NCI-H526 (cell line): ENCODE results near the gene HLA-DPB1.

Source experiments
- DNase-seq, 2 experiments: peaks; one replicate each; lab custom pipeline; 2025; lab: John Stamatoyannopoulos, UW

The HLA-DPB1 gene

GRCh38 chr6:33103776-33104175 lies 28.0 kb downstream of the HLA-DPB1 start:
- DNase-seq = no peak

GRCh38 chr6:33104887-33105286 lies 29.1 kb downstream of the HLA-DPB1 start:
- no peak for DNase-seq

GRCh38 chr6:33105386-33105785 lies 29.6 kb downstream of the HLA-DPB1 start:
- DNase-seq = no peak

- DNase-seq = no peak
These were observed 30.4 kb downstream of the HLA-DPB1 start for GRCh38 chr6:33105916-33106871.

GRCh38 chr6:33107641-33108040 lies 31.9 kb downstream of the HLA-DPB1 start:
- DNase-seq = no peak

GRCh38 chr6:33108307-33108706 lies 32.5 kb downstream of the HLA-DPB1 start:
- no peak for DNase-seq

- peak; percentile 63 to 73 for DNase-seq
These were observed 36.4 kb downstream of the HLA-DPB1 start for GRCh38 chr6:33112148-33112547.

GRCh38 chr6:33113755-33114154 lies 38.0 kb downstream of the HLA-DPB1 start:
- no peak for DNase-seq

- no peak for DNase-seq
These were observed 38.6 kb downstream of the HLA-DPB1 start for GRCh38 chr6:33114406-33114805.

- peak; percentile 58 to 73 for DNase-seq
These were observed 40.6 kb downstream of the HLA-DPB1 start for GRCh38 chr6:33116417-33116816.

- DNase-seq = peak; percentile 91 to 94
These were observed 41.3 kb downstream of the HLA-DPB1 start for GRCh38 chr6:33116841-33117711.

GRCh38 chr6:33117811-33118277 lies 42.1 kb downstream of the HLA-DPB1 start:
- peak; percentile 91 to 92 for DNase-seq

- peak; percentile 52 to 74 for DNase-seq
These were observed 42.8 kb downstream of the HLA-DPB1 start for GRCh38 chr6:33118525-33119123.

- DNase-seq = no peak
These were observed 44.2 kb downstream of the HLA-DPB1 start for GRCh38 chr6:33120001-33120400.

GRCh38 chr6:33123181-33123580 lies 47.4 kb downstream of the HLA-DPB1 start:
- DNase-seq = peak in 1 of 2 experiments; percentile 47

GRCh38 chr6:33123732-33124524 lies 48.1 kb downstream of the HLA-DPB1 start:
- DNase-seq = peak; percentile 87 to 90

- peak; percentile 99 for DNase-seq
These were observed 48.7 kb downstream of the HLA-DPB1 start for GRCh38 chr6:33124525-33124901.

- peak; percentile 81 to 82 for DNase-seq
These were observed 49.2 kb downstream of the HLA-DPB1 start for GRCh38 chr6:33124947-33125346.

- peak; percentile 66 to 92 for DNase-seq
These were observed 50.4 kb downstream of the HLA-DPB1 start for GRCh38 chr6:33126101-33126714.

- no peak for DNase-seq
These were observed 52.5 kb downstream of the HLA-DPB1 start for GRCh38 chr6:33128318-33128717.

GRCh38 chr6:33132081-33132524 lies 56.3 kb downstream of the HLA-DPB1 start:
- no peak for DNase-seq
